Gastrocnemius medialis (tissue), 4 donors: ENCODE measurements around the gene GAGE12H.
"Not testable (repeated sequence)": the region's sequence is repeated elsewhere in the genome, so short reads cannot be mapped to it uniquely, and the experiment has no call there.

ENCODE experiments used
- POLR2A ChIP-seq, 2 donors: fragments of 450-650 bp; IDR thresholded peaks; one replicate each; pipeline ENCODE4 v1.6.1; 2017; ENCODE audit warnings: antibody characterized with exemption in 2 of 2, mild to moderate bottlenecking in 2 of 2, moderate library complexity in 2 of 2
- TF ChIP-seq, protein P1 (sequence below), 5 experiments: fragments of 450-650 bp in 3 of 5; fragments of 200-600 bp in 2 of 5; sonication (generic) in 2 of 5; IDR thresholded peaks in 4 of 5; conservative IDR thresholded peaks in 1 of 5; 1 replicate in 4 of 5; 2 replicates in 1 of 5; pipeline ENCODE4 v1.5.1; 2016 to 2019; ENCODE audit warnings: antibody characterized with exemption in 5 of 5, mild to moderate bottlenecking in 3 of 5, moderate library complexity in 3 of 5

- TF ChIP-seq, protein P1, sequence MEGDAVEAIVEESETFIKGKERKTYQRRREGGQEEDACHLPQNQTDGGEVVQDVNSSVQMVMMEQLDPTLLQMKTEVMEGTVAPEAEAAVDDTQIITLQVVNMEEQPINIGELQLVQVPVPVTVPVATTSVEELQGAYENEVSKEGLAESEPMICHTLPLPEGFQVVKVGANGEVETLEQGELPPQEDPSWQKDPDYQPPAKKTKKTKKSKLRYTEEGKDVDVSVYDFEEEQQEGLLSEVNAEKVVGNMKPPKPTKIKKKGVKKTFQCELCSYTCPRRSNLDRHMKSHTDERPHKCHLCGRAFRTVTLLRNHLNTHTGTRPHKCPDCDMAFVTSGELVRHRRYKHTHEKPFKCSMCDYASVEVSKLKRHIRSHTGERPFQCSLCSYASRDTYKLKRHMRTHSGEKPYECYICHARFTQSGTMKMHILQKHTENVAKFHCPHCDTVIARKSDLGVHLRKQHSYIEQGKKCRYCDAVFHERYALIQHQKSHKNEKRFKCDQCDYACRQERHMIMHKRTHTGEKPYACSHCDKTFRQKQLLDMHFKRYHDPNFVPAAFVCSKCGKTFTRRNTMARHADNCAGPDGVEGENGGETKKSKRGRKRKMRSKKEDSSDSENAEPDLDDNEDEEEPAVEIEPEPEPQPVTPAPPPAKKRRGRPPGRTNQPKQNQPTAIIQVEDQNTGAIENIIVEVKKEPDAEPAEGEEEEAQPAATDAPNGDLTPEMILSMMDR (IDR thresholded peaks at IDR 0.05 in 4 of 5, conservative IDR thresholded peaks at IDR 0.05 in 1 of 5) = not testable (repeated sequence)
- TF ChIP-seq POLR2A (IDR thresholded peaks at IDR 0.05) = not testable (repeated sequence)
Observed at GRCh38 chrX:49589196-49589595, 9.4 kb downstream of the GAGE12H start, which contains the start of gene GAGE2A.
